Right lobe of liver (tissue), 6 donors: ENCODE results near the gene MAPKAPK2. TPM values are rescaled to one million over a fixed set of nuclear protein-coding genes. Genes with fewer than 3 reads are reported as not detected.

Source experiments
- ATAC-seq, 4 donors: fragments of 200-7000 bp; cut with Tn5 transposase; one replicate each; pipeline ENCODE4 v1.9.1; 2020; ENCODE audit warnings: mild to moderate bottlenecking in 4 of 4, moderate library complexity in 4 of 4
- DNase-seq, 3 donors: peaks; one replicate each; pipeline ENCODE4 v3.0.0-alpha.2; 2020
- H3K27ac ChIP-seq, 3 donors: fragments of 200-600 bp; one replicate each; pipeline ENCODE4 v1.8.0; 2022
- H3K27me3 ChIP-seq, 2 donors: fragments of 200-600 bp; one replicate each; pipeline ENCODE4 v1.8.0; 2022
- H3K36me3 ChIP-seq, 4 donors: fragments of 200-600 bp; sonication (generic) in 1 of 4; one replicate each; pipeline versions ENCODE4 v1.5.1 to v1.8.0; 2017 to 2022; ENCODE audit warnings: control low read depth in 1 of 4
- H3K4me1 ChIP-seq, 4 donors: fragments of 200-600 bp; sonication (generic) in 1 of 4; one replicate each; pipeline versions ENCODE4 v1.5.1 to v1.8.0; 2017 to 2022; ENCODE audit warnings: control low read depth in 1 of 4
- H3K4me3 ChIP-seq, 3 donors: fragments of 200-600 bp; one replicate each; pipeline ENCODE4 v1.8.0; 2022
- H3K9me3 ChIP-seq, 4 donors: fragments of 200-600 bp; sonication (generic) in 1 of 4; one replicate each; pipeline versions ENCODE4 v1.5.1 to v1.8.0; 2017 to 2022; ENCODE audit warnings: control low read depth in 1 of 4
- CTCF ChIP-seq, 4 donors: fragments of 200-600 bp in 3 of 4; fragments of 450-650 bp in 1 of 4; IDR thresholded peaks; one replicate each; pipeline versions ENCODE4 v1.5.1 to v1.8.0; 2016 to 2022; ENCODE audit warnings: antibody characterized with exemption in 4 of 4, mild to moderate bottlenecking in 2 of 4
- POLR2A ChIP-seq: fragments of 450-650 bp; IDR thresholded peaks from one replicate; pipeline ENCODE4 v1.6.1; 2017; ENCODE audit warnings: antibody characterized with exemption, mild to moderate bottlenecking
- WGBS: methylation state at CpG from one replicate; pipeline ENCODE4 v1.1.6; 2018; ENCODE audit warnings: low coverage, low lambda C conversion rate; ENCODE audit not compliant: insufficient coverage; ENCODE audit errors: missing lambda C conversion rate; 5-methylcytosine and 5-hydroxymethylcytosine counted together
- intact Hi-C, 2 donors: fragments of 100-400 bp; cut with DNase I; formaldehyde crosslinking; loops; one replicate each; pipeline versions ENCODE4 v1.11.2 to v1.14.1; 2022
- total RNA-seq, 6 experiments: library from RNA; depleted of rRNA in 2 of 6; stranded (reverse); fragments of >200 nt in 2 of 6; fragmentation: NEBNext Ultra II Directional in 3 of 6; extraction: Animal tissue kit (Norgen Biotek cat#: 25700) in 3 of 6; gene quantifications; one replicate each; pipeline versions ENCODE4 v1.1.0 to v1.2.4, GENCODE V29; 2016 to 2023
- donor health status: DM: no; HTN: yes; CAD: no.
- donor health status: DM: no; HTN: no; CAD: no.
- donor health status: DM: no; HTN: no; CAD: no.
- donor health status: DM: no; HTN: yes; CAD: no.
- donor health status: DM: no; HTN: yes; CAD: no.

Gene MAPKAPK2
- total RNA-seq, 6 experiments from 2014 or later, result 25.6 to 46.6 (median 34.0) TPM

- ATAC-seq (no peak), DNase-seq (no peak)
- H3K27me3 ChIP-seq, result no peaks in the 10 kb centered on the region
- TF ChIP-seq CTCF (IDR thresholded peaks at IDR 0.05), result no peak
- TF ChIP-seq POLR2A, result no peak
- intact Hi-C loops, result loop anchor here in 1 of 2 donors (10.0 kb wide), 1 partner anchor 240 kb away; no protein-coding TSS in a partner anchor
- H3K36me3 ChIP-seq, result no peaks in the 10 kb centered on the region
- peaks cover 0 to 4% (median 0%) of the 10 kb centered on the region in 4 donors for H3K4me1 ChIP-seq
- no peak overlapping the region for H3K4me3 ChIP-seq
- no peaks in the 10 kb centered on the region for H3K9me3 ChIP-seq
- H3K27ac ChIP-seq, result no peak overlapping the region
- WGBS, result 83% methylated on average over 1 of the region's 1 CpG
These were observed 60.6 kb downstream of the MAPKAPK2 start for GRCh38 chr1:206745301-206745700.

GRCh38 chr1:206748348-206749030 lies 63.8 kb downstream of the MAPKAPK2 start:
- DNase-seq (no peak), ATAC-seq (no peak)
- Histone ChIP-seq H3K4me3 (no peak overlapping the region), H3K27ac (no peak overlapping the region), H3K36me3 (no peaks in the 10 kb centered on the region), H3K9me3 (no peaks in the 10 kb centered on the region), H3K4me1 (peaks cover 0 to 4% (median 0%) of the 10 kb centered on the region in 4 donors), H3K27me3 (no peaks in the 10 kb centered on the region)
- WGBS, result 39% methylated on average over 3 of the region's 3 CpGs
- TF ChIP-seq CTCF (IDR thresholded peaks at IDR 0.05) (no peak), POLR2A (no peak)
- intact Hi-C loops, result loop anchor here in 1 of 2 donors (10.0 kb wide), 1 partner anchor 236 kb away; no protein-coding TSS in a partner anchor

DNA sequence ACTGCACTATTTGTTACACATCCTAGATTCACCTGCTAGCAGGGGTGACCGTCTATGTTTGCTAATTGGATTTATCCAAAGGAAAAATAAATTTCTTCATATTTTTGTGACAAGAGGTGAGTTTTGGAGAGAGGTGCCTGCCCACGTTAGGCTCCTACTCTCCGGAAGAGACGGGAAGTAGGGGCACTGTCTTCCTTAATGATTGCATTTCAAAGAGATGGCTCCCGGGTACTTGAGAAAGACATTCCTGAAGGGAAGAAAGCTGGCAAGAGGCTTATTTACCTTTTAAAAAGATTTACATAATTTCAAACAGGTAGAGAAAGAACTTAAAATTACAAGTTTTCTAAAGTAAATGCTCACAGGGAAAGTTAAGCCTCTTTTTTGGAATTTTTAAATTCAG lies 67.2 kb downstream of the MAPKAPK2 start:
- no peak for ATAC-seq
- TF ChIP-seq POLR2A, result no peak
- Histone ChIP-seq H3K4me1 (peaks cover 0 to 4% (median 0%) of the 10 kb centered on the region in 4 donors), H3K36me3 (no peaks in the 10 kb centered on the region), H3K4me3 (no peak overlapping the region), H3K27me3 (no peaks in the 10 kb centered on the region), H3K9me3 (no peaks in the 10 kb centered on the region), H3K27ac (no peak overlapping the region)
- WGBS, result 54% methylated on average over 5 of the region's 5 CpGs
- DNase-seq, result no peak
- intact Hi-C loops, result no loop called here

DNA sequence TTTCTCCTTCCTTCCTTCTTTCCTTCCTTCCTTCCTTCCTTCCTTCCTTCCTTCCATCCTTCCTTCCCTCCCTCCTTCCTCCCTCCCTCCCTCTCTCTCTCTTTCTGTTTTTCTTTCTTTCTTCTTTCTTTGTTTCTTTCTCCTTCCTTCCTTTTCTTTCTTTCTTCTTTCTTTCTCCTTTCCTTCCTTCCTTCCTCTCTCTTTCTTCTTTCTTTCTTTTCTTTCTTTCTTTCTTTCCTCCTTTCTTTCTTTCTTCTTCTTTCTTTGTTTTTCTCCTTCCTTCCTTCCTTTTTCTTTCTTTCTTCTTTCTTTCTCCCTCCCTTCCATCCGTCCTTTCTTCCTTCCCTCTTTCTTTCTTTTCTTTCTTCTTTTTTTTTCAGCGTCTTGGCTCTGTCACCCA lies 67.8 kb downstream of the MAPKAPK2 start:
- ATAC-seq (no peak), DNase-seq (no peak)
- Histone ChIP-seq H3K27me3 (no peaks in the 10 kb centered on the region), H3K9me3 (no peaks in the 10 kb centered on the region), H3K4me3 (no peak overlapping the region), H3K4me1 (peaks cover 0 to 4% (median 0%) of the 10 kb centered on the region in 4 donors), H3K27ac (no peak overlapping the region), H3K36me3 (no peaks in the 10 kb centered on the region)
- 75% methylated on average over 2 of the region's 2 CpGs for WGBS
- TF ChIP-seq POLR2A, result no peak
- TF ChIP-seq CTCF (IDR thresholded peaks at IDR 0.05), result no peak
- intact Hi-C loops, result no loop called here

DNA sequence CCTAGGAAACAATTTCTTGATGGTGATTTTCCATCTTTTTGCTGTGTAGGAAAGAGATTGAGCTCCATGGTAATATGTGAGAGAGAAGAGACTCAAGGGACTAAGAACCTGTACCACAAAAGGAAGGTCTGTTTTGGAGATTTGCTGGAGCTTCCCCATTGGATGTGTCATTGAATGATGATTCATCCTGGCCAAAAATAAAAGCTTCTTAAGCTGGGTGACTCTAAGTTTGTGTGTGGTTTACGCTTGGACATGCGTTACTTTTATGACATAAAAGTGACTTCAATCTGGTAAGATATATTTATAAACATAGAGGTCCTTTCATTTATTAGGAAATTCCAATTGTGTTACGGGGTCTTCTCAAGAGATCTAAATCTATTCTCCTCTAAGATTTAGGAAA lies 68.4 kb downstream of the MAPKAPK2 start:
- H3K4me1 ChIP-seq, result peaks cover 0 to 4% (median 0%) of the 10 kb centered on the region in 4 donors
- no peak for ATAC-seq
- H3K27me3 ChIP-seq, result no peaks in the 10 kb centered on the region
- DNase-seq, result no peak
- 75% methylated on average over 3 of the region's 3 CpGs for WGBS
- TF ChIP-seq CTCF (IDR thresholded peaks at IDR 0.05) (no peak), POLR2A (no peak)
- no peak overlapping the region for H3K27ac ChIP-seq
- no peak overlapping the region for H3K4me3 ChIP-seq
- H3K9me3 ChIP-seq, result no peaks in the 10 kb centered on the region
- no peaks in the 10 kb centered on the region for H3K36me3 ChIP-seq
- intact Hi-C loops, result no loop called here
